Right forelimb (tissue), 1 donor: ENCODE data around the gene DLG2.

Experiments used
- DNase-seq: peaks from one replicate; pipeline ENCODE4 v3.0.0-alpha.2; 2018

DLG2 gene

GRCh38 chr11:84720706-84721402, 906.3 kb downstream of the DLG2 start:
- peak; percentile 49 for DNase-seq

GRCh38 chr11:84719935-84720577, 907.1 kb downstream of the DLG2 start:
- no peak for DNase-seq

- peak; percentile 68 for DNase-seq
These were observed 912.8 kb downstream of the DLG2 start for GRCh38 chr11:84714316-84714780.

- DNase-seq = no peak
These were observed 935.3 kb downstream of the DLG2 start for GRCh38 chr11:84691830-84692229.

- no peak for DNase-seq
These were observed 939.7 kb downstream of the DLG2 start for GRCh38 chr11:84687433-84687832.

GRCh38 chr11:84686716-84687115, 940.4 kb downstream of the DLG2 start:
- DNase-seq = no peak

- no peak for DNase-seq
These were observed 941.2 kb downstream of the DLG2 start for GRCh38 chr11:84685976-84686375.

- DNase-seq = no peak
These were observed 942.0 kb downstream of the DLG2 start for GRCh38 chr11:84685149-84685548.

GRCh38 chr11:84681456-84681855, 945.7 kb downstream of the DLG2 start:
- no peak for DNase-seq

GRCh38 chr11:84675396-84676025, 951.6 kb downstream of the DLG2 start:
- DNase-seq = no peak

- no peak for DNase-seq
These were observed 953.4 kb downstream of the DLG2 start for GRCh38 chr11:84673753-84674152.

- no peak for DNase-seq
These were observed 955.7 kb downstream of the DLG2 start for GRCh38 chr11:84671325-84671999.

- no peak for DNase-seq
These were observed 963.4 kb downstream of the DLG2 start for GRCh38 chr11:84663731-84664130.

- no peak for DNase-seq
These were observed 966.7 kb downstream of the DLG2 start for GRCh38 chr11:84660257-84660977.

GRCh38 chr11:84655712-84656111, 971.4 kb downstream of the DLG2 start:
- no peak for DNase-seq

GRCh38 chr11:84648471-84648870, 978.7 kb downstream of the DLG2 start:
- DNase-seq = no peak

- DNase-seq = no peak
These were observed 981.0 kb downstream of the DLG2 start for GRCh38 chr11:84645988-84646694.

GRCh38 chr11:84642500-84642899, 984.6 kb downstream of the DLG2 start:
- no peak for DNase-seq

GRCh38 chr11:84634309-84634708, 992.8 kb downstream of the DLG2 start:
- DNase-seq = no peak

- no peak for DNase-seq
These were observed 998.1 kb downstream of the DLG2 start for GRCh38 chr11:84628871-84629620.

- DNase-seq = no peak
These were observed 1000.9 kb downstream of the DLG2 start for GRCh38 chr11:84626256-84626655.
